Liver (tissue), 3 donors: ENCODE results near the gene RGCC.

Experiments used
- ATF3 ChIP-seq: IDR thresholded peaks from 2 replicates; pipeline ENCODE4 v1.6.1; 2016; ENCODE audit warnings: antibody characterized with exemption
- CTCF ChIP-seq: fragments of 150-350 bp; IDR thresholded peaks from 2 replicates; pipeline ENCODE4 v1.5.1; 2017; ENCODE audit warnings: improper control_type of control experiment, low read depth, low read length; ENCODE audit not compliant: missing input control
- FOXA1 ChIP-seq: IDR thresholded peaks from 2 replicates; pipeline ENCODE4 v1.6.1; 2016; ENCODE audit warnings: antibody characterized with exemption
- HNF4A ChIP-seq, 2 donors: conservative IDR thresholded peaks; 2 replicates each; pipeline ENCODE4 v1.6.1; 2016; ENCODE audit warnings: antibody characterized with exemption in 2 of 2, mild to moderate bottlenecking in 2 of 2
- JUND ChIP-seq, 2 donors: IDR thresholded peaks; 2 replicates each; pipeline ENCODE4 v1.6.1; 2016; ENCODE audit warnings: antibody characterized with exemption in 2 of 2
- MAX ChIP-seq: IDR thresholded peaks from 2 replicates; pipeline ENCODE4 v1.6.1; 2016; ENCODE audit warnings: antibody characterized with exemption
- RAD21 ChIP-seq, 2 donors: IDR thresholded peaks; 2 replicates each; pipeline ENCODE4 v1.6.1; 2016; ENCODE audit warnings: antibody characterized with exemption in 2 of 2, mild to moderate bottlenecking in 2 of 2
- REST ChIP-seq: IDR thresholded peaks from 2 replicates; pipeline ENCODE4 v1.6.1; 2016; ENCODE audit warnings: antibody characterized with exemption, mild to moderate bottlenecking
- SP1 ChIP-seq: IDR thresholded peaks from 2 replicates; pipeline ENCODE4 v1.6.1; 2018; ENCODE audit warnings: antibody characterized with exemption, mild to moderate bottlenecking
- TAF1 ChIP-seq: conservative IDR thresholded peaks from 2 replicates; pipeline ENCODE4 v1.6.1; 2016; ENCODE audit warnings: antibody characterized with exemption, mild to moderate bottlenecking
- YY1 ChIP-seq: IDR thresholded peaks from 2 replicates; pipeline ENCODE4 v1.6.1; 2016; ENCODE audit warnings: antibody characterized with exemption, mild to moderate bottlenecking
- donor health status: healthy.
- donor health status: healthy.

GRCh38 chr13:41458187-41458760, 924 bp downstream of the RGCC start:
- TF ChIP-seq ATF3 (no peak), CTCF (no peak), SP1 (no peak), MAX (no peak), REST (no peak), YY1 (no peak), FOXA1 (no peak), HNF4A (conservative IDR thresholded peaks at IDR 0.05) (no peak), RAD21 (IDR thresholded peaks at IDR 0.05) (no peak), TAF1 (no peak), JUND (IDR thresholded peaks at IDR 0.05) (no peak)
